Limb (tissue), 2 donors: Measurements from ENCODE around the gene UBASH3A.
"Not testable (repeated sequence)": the region's sequence is repeated elsewhere in the genome, so short reads cannot be mapped to it uniquely, and the experiment has no call there.

Source experiments
- DNase-seq, 2 donors: peaks; one replicate each; pipeline ENCODE4 v3.0.0-alpha.2; 2016; ENCODE audit errors: extremely low spot score in 2 of 2

The UBASH3A gene

DNA sequence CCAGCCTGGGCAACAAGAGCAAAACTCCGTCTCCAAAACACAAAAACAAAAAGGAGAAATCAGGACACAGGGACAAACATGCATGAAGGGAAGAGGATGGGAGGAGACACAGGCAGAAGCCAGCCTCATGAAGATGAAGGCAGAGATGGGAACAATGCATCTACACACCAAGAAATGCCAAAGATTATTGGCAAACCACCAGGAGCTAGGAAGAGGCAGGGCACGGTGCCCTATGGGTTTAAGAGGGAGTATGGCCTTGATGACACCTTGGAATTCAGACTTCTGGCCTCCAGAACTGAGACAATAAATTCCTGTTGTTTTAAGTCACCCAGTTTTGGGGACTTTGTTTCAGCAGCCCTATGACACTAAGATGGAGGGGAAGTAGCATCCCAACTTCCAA, 13.0 kb upstream of the UBASH3A start:
- DNase-seq = no peak

DNA sequence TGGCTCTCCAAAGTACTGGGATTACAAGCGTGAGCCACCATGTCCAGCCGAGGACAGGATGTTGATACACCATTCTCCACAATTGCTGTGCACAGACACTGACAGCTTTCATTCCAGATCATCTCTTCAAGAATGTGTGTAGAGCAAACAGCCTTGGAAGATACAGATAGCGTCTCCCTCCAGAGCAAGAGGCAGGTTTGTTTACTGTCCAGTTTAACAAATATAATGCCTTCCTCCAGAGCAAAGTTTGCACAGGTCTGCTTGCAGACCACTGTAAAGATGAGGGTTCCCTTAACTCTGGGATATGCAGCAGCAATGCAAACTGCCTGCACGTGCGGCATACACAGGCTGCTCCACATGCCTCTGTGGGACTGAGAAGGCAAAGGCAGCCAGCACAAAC, 12.4 kb upstream of the UBASH3A start:
- no peak for DNase-seq

DNA sequence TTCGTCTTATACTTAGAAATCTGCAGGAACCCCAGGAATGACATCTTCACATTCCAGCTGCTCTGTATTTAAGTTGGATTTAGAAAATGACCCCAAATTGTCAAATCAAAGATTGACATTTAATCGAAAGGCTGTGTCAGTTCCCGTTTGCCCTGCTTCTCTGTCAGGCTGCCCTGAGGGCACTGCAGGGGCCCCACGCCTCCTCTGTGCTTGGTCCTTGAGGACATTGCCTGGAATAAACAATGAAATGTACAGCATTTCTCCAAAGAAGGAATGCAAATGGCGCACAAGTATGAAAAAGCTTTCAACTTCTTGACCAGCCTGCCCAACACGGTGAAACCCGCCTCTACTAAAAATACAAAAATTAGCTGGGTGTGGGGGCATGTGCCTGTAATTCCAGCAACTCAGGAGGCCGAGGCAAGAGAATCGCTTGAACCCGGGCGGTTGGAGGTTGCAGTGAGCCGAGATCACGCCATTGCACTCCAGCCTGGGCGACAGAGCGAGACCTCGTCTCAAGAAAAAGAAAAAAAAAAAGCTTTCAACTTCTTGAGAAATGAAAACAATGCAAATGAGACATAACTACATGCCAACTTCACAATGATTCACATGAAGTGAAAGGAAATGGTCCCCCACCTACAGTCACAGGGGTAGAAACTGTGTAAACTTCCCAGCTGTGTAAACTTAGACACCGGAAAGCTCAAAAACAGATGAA, 10.8 kb upstream of the UBASH3A start:
- DNase-seq = no peak

DNA sequence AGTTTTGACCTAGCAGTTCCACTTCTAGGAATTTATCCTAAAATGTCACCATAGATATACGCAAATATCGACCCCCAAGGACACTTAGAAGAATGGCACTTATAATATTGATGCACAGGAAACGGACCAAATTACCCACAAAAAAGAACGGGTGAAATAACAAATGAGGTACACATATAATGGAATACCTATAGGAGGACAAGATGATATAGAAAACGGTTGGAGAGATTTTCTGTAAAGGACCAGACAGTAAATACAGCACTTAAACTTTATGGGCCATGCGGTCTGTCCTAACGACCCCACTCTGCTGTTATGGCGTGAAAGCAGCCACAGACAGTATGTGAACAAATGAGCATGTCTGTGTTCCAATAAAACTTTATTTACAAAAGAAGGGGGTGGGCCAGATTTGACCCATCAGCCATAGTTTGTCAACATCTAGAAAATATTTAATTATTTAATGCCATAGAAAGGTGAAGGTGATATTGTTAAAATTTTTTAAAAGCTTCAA, 10.2 kb upstream of the UBASH3A start:
- no peak for DNase-seq

DNA sequence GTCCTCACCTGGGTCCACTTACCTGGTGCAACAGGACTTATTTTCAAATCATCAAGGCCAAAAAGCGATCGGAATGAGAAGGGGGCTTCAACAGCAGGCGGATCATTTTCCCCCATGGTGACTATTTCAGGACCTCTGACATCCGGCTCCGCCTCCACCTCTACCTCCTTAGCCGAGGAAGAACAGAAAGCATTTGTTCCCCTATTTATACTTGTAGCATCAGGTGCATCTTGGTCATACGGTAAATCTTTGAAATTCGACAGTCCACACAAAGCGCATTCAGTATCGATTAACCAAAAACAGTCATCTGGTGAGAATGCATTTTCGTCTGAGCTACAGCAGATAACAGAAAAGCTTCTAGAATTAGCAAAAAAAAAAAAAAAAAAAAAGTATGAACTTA, 8.4 kb upstream of the UBASH3A start:
- DNase-seq = no peak

DNA sequence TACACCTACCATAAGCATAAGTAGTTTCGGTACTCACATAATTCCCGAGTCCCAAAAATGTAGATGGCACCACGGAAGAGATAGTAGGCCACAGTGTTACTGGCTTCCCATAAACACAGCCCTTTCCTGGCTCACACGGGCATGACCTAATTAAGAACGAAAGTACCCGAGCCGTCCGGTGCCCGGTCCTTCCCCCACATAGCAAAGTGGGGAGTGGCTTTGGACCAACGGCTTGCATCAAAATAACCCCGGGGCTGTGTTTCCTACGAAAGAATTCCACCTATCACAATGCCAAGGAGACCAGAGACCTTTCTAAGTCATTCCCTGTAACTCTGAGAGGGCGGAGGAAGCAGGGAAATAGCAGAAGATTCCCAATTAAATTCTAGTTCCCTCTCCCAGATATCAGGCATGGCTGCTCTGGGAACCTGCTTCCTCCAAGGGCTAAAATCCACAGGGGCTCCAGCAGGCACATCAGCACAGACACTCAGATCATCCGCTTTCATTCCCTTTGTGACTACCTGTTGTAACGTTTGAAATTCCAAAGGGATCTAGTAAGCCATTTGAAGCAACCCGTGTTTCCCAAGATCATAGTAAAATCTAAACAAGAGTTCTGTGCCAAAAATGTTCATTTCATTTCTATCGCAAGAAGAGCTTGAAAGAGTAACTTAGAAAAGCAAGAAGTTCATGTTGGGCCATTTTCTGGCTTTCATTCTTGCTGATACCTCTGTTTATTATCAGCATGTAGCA, 7.6 kb upstream of the UBASH3A start, which contains the start of gene TMPRSS3:
TMPRSS3 (minus strand) TSS at position 148 of the 747 bp plus-strand sequence. CDS start 635 bp downstream, outside the sequence.
- no peak for DNase-seq

DNA sequence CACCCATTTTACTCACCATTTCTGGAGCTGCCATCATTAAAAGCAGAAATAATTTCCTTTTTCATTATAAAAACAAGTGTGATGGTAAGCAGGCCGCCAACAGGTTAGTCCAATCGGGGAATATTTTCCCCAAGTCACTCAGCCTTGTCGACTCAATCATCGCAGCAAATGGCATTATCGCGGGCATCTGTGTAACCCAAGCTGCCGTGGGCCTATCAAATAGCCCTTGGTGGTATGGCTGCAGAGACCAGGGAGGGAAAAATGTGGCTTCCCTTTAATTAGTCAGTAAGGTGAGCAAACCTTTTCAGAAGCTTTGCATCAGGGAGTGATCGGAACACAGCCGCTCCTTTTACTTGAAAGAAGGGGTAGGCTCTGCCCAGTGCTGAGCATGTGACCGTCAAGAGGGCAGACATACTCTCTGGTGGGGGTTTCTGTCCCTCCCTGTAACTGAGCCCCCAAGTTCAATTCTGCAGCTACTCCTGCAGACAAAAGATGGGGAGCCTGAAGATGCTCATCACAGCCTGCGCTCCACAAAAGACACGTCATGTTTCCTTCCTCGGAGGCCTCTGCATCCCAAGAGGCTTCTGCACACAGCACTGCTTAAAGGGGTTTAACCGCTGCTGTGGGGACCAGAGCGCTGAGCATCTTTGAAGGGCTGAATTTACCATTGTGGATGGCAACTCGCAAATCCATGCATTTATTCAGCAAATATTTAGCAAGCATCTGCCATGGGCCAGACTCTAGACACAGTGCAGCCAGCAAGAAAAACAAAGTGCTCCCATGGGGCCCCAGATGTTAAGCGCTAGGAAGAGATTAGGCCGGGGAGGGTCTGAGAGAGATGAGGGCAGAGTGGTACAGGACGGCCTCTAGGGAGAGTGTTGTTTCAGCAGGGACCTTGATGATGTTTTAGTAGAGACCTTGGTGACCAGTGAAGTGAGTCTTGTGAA, 6.6 kb upstream of the UBASH3A start:
- DNase-seq = no peak

DNA sequence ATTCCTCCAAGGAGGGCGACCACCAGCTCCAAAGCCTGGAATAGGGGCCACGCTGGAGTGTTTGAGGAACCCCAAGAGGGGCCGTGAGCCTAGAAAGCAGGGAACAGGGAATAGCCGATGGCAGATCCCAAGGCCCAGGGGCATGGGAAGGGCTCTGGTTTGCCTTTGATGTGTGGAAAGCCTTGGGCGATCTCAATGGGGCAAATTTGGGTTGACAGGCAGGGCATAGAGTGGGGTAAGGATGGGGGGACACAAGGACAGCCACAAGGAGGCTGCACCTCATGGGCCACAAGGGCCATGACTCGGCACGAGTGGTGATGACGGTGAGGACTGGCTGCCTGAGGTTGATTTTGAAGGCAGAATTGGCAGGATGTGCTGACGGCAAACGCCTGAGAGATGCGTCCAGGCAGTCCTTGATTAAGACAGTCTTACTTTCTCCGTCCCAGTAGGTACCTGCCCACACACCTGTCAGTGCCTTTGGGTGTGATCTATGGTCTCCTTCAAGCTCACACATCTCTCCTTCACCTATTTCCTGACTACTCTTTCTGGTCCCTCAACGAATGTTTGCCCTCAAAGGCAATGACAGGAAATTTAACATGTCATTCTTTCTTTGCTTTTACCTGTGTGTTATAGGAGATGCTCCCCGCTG, 5.8 kb upstream of the UBASH3A start:
- DNase-seq = no peak

DNA sequence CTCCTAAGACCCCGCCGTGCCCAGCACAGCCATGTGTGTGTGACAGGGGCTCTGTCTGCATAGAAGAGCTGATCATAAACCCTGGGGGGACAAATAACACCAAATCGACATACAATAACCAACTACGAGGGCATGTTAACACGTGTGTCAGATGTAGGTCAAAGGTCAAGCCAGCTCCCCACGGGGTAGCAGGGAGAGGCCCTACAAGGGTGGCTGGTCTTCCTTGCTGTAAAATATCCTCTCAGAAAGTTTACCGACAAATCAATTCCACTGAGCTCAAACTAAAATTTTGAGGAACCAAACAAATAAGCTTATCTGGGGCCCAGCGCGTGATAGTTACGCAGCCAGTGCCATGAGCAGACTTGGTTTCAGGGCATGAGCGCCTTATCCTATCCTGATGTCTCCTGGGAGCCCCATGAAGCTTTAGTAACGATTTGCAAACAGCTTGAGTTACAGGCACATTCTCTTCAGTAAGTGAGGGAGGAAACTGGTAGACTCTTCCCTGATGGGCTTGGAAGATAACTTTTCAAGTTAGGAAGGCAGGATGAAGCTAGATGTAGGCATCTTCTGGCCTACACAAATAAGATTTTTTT, 5.2 kb upstream of the UBASH3A start:
- no peak for DNase-seq

DNA sequence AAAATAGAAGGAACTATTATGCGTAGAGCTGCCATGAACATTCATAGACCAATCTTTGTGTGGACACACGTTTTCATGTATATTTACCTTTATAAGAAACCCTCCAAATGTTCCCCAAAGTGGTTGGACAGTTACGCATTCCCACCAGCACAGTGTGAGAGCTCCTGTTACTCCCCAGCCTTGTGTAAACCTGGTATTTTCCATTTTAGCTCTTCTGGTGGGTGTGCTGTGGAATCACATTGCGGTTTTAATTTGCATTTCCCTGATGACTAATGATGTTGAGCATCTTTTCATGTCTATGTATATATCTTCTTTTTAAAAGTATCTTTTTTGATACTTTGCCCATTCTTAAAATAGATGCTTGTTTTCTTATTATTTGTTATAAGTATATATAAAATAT, 3.2 kb upstream of the UBASH3A start:
- DNase-seq = no peak

DNA sequence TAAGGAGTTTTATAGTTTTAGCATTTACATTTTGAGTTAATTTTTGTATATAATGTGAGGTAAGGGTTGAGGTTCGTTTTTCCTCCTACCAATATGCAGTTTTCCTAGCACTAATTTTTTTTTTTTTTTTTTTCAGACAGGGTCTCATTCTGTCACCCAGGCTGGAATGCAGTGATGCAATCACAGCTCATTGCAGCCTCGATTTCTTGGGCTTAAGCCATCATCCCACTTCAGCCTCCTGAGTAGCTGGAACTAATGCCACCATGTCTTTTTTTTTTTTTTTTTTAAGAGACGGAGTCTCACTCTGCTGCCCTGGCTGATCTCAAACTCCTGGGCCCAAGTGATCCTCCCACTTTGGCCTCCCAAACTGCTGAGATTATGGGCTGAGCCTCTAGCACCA, 2.5 kb upstream of the UBASH3A start:
- no peak for DNase-seq

DNA sequence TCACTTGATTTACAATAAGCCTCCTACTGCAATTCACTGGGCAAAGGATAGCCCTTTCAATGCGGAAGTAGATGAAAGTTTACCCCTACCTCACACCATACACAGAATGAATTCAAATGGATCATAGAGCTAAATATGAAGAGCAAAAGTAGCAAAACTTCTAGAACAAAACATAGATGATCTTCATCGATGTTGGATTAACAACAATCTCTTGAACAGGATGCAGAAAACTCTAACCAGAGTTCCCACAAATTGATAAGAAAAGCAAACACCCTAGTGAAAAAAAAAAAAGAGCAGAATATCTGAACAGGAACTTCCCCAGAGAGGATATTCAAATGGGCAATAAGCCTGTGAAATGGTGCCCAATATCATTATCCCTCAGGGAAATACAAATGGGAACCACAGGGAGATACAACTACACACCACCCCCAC, 1.9 kb upstream of the UBASH3A start:
- no peak for DNase-seq

DNA sequence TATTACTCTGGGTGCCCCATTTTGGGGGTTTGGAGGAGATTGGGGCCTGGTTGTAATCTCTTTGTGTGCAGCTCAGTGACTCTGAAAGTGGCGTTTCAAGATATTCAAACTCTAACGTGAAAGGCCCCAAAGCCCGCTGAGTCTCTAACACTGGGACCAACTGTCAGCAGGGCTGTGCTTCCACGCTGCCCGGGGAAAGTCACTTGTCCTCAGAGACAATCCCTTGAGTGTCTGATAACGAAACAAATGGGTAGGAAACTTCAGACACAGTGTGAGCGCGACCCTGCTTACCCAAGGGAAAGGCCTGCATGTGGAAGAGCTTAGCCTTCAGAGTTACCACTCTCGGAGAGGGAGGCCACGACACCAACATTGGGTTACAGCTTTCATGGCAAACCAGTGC, 837 bp downstream of the UBASH3A start:
- DNase-seq = no peak

DNA sequence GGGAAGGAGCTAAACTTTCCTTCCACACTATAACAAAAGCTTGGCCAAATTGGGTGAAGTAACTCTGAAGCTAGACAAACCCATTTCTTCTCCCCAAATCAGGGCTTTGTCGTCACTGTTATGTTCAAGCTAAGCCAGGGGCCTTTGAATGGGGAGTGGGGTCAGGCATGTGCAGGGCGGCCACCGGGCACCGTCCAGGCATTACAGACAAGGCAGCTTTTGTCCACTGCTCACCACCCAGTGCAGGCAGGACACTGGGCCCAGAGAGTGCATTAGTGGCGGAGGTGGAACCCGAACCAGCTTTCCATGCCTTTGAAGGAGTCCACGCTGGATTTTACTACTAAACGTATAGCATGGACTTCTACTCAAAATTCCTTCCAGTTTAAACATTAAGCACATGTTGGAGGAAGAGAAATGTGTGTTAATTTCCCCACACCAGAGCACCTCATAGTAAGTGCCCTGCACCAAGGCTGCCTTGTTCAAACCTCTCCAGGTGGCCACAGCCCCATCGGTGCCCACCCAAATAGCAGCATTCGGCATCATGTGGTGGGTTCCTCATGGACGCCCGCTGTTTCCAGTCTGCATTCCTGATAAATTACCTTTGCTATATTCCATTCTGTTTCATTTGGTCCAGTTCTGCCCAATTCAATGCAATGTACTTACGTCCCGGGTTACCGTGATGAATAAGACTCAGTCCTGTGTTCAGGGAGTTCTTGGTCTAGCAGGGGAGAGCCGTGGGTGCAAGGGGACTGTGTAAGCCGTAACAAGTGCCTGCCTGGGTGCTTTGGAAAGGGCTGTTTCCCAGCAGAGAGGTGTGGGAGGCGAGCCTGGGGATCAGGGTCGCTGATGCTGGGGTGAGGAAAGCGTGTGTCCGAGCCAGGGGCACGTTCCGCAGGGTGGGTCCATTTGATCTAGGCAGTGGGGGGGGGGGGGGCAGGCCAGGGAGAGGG, 1.6 kb downstream of the UBASH3A start:
- DNase-seq = no peak

DNA sequence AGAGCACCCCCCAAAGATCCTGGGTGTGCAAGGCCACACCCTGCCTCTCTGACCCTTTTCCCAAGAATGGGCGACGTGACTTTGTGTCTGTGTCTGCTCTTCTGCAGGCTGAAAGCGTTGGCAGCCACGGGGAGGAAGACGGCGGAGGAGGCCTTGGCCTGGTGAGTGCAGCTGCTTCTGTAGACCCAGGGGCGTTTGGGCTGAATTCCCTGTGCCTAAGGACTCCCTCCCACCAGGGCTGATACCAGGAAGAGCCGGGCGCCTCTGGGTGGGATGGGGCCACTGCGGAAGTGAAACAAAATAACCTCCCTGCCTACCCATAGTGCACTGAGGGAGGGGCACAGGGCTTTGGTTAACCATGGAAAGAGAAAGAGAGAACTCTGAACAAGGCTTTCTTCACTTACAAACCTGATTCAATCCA, 2.5 kb downstream of the UBASH3A start:
- DNase-seq = no peak

DNA sequence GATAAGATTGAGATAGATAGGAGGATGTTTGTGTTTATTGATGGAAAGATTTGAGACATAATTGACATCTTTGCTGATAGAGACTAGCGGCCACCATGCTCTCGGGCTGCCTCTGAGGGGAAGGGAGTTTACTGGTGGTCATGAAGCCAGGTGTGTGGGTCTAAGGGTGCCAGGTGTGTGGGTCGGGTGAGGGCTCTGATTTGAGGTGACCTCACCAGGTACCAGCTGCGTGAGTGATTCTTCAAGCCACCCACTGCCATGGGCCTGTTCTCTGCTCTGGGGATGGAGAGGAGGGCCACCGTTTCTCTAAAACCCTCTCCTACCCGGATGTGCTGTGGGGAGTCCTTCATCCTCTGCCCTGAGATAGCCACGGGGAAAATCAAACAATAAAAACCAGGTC, 3.2 kb downstream of the UBASH3A start:
- DNase-seq = no peak

DNA sequence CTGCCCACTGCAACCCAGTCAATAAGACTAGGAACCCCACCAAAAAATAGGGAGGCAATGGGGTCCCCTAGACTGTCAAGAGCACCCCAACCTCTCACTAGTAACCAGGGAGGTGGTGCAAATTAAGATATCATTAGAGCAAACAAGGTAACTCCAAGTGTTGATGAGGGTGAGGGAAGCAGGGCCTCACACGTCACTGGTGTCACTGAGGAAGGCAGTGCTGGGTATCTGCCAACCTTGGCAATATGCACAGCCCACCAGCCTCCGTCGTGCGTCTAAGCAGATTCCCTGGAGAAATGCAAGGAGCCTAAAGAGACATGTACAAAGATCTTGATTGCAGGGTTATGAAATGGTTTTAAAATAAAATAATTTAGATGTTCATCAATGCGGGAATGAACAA, 3.8 kb downstream of the UBASH3A start:
- DNase-seq = no peak

DNA sequence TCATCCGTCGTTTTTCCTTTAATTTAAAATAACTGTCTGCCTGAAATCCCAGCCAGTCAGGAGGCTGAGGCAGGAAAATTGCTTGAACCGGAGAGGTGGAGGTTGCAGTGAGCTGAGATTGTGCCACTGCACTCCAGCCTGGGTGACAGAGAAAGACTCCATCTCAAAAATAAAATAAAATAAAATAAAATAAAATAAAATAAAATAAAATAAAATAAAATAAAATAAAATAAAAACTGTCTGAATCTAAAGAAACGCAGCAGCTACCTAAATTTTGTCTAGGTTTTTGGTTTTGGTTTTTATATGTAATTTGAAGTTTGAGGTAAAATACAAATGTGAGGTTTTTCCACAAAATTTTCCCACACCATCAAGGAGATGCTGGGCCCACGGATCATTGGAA, 5.0 kb downstream of the UBASH3A start:
- DNase-seq = not testable (repeated sequence)

DNA sequence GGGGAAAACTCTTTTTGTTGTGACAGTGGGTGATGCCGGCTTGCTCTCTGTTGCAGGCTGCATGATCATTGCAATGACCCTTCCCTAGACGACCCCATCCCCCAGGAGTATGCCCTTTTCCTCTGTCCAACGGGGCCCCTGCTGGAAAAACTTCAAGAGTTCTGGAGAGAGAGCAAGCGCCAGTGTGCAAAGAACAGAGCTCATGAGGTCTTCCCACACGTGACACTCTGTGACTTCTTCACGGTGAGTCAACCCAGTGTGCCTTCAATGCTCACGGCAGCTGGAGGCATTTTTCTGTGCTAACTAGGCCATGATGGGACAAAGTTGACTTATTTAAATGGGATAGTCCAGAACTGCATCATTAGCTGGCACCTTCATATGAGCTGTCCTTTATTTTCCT, 5.7 kb downstream of the UBASH3A start:
- DNase-seq = no peak
